Globus pallidus (tissue), 1 donor: Measurements from ENCODE around the gene TMEM14B.
"Not testable (repeated sequence)": the region's sequence is repeated elsewhere in the genome, so short reads cannot be mapped to it uniquely, and the experiment has no call there.

Source experiments
- DNase-seq: peaks from one replicate; pipeline ENCODE4 v3.0.0-alpha.2; 2015; ENCODE audit warnings: low spot score

Gene TMEM14B

DNA sequence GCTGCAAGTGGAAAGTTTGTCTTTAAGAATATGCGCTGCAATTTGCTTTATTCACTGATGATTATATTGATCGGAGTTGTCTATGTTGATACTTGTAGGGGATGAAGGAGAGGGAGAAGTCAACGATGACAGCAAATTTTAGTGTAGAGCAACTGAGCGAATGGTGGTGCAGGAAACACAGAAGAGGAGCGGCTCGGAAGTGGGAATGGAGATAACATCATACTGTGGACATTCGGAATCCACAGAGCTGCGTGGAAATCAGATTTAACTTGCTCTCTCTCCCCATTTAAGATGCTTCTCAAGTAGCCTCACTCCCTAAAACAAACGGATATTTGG lies 722 bp upstream of the TMEM14B start:
- no peak for DNase-seq

- DNase-seq = no peak
Observed at GRCh38 chr6:10749734-10750133, 2.1 kb downstream of the TMEM14B start.

DNA sequence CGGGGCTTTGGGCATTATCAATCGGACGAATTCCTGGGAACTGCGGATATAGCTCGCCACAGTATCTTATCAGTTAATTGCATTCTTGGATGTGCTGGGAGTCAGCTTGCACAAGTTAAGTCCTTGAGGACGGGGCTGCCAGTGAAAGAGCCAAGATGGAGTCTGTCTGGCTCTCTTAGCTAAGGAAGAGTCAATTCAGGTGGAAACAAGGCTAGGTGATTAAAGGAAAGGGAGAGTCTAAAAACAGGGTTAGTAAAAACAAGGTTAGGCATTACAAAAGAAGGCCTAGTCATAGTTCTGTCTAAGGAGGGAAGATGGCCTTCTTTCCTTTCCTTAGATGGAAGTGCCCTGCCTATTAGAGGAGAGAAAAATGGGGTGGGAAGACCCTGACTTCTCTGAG lies 3.0 kb downstream of the TMEM14B start:
- not testable (repeated sequence) for DNase-seq

GRCh38 chr6:10751757-10752156 lies 4.2 kb downstream of the TMEM14B start:
- DNase-seq = not testable (repeated sequence)

DNA sequence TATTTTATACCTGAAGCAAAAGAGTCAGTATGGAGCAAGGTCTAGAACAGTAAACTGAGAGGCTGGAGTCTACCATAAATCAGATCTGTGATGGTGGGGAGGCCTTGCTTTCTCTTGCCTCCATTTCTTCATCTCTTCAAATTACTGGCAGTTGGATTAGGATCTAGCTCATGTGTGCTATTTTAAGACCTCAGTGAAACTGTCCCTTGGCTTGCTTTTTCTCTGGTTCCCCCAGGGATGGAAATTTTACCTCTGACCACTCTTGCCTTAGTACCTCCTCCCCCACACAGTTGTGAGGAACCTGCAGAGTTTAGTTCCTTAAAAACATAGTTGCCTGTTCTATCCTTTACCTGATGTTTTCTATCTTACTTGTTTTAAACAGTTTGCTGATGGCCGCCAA lies 8.5 kb downstream of the TMEM14B start:
- no peak for DNase-seq

- peak; percentile 13 for DNase-seq
Observed at GRCh38 chr6:10759312-10759839, 11.8 kb downstream of the TMEM14B start.

DNA sequence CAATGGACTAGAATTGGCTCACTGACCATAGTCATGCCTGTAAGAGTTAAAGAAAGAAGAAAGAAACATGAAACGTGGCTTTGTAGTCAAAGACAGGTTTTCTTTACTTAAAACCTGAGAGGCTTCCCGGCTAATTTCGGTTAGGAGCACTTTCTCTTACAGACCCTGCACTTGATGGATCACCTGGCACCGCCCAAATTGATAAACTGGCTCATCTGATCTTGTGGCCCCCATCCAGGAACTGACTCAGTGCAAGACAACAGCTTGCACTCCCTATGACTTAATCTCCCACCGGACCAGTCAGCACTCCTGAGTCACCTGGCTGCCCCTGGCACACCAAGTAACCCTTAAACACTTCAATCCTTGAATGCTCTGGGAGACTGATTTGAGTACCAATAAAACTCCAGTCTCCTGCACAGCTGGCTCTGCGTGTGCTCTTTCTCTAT lies 12.3 kb downstream of the TMEM14B start:
- no peak for DNase-seq

- no peak for DNase-seq
Observed at GRCh38 chr6:10763006-10763405, 15.4 kb downstream of the TMEM14B start.

GRCh38 chr6:10769419-10769818 lies 21.8 kb downstream of the TMEM14B start:
- no peak for DNase-seq

- no peak for DNase-seq
Observed at GRCh38 chr6:10771371-10771894, 23.8 kb downstream of the TMEM14B start.

- DNase-seq = no peak
Observed at GRCh38 chr6:10778230-10778629, 30.6 kb downstream of the TMEM14B start.

DNA sequence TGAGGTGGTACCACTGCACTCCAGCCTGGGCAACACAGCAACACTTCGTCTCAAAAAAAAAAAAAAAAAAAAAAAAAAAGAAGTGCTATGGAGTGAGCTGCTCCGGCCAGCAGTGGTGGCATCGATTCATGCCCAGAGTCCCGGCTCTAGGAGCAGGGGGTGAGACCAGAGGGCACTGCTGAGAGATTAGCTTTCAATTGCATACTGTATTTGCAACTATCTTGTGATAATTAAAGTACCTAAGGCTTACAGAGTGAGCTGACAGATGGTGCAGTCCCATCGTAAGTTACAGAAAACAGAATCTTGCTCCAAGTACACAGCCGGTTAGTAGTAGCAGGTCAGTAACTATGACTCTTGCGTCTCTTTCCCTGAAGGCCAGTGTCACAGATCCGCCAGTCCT lies 31.5 kb downstream of the TMEM14B start:
- no peak for DNase-seq

- no peak for DNase-seq
Observed at GRCh38 chr6:10791673-10792072, 44.1 kb downstream of the TMEM14B start.

DNA sequence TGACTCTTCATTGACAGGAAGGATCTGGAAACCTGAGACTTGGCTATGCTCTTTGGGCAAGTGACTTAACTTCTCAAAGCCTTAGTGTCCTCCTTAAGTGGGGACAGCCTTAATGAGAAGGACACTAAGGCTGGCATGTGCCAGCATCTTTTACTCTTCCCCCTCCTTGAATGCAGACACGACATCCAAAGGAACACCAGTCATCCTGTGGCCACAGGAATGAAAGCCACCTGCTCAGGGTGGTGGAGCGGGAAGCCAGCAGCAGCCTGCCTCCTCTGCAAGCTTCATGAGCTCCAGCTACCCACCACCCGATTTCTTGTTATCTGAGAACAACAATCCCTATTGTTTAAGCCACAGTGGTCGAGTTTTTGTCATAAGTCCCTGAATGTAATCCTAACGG lies 44.5 kb downstream of the TMEM14B start:
- no peak for DNase-seq

GRCh38 chr6:10793035-10793434 lies 45.4 kb downstream of the TMEM14B start:
- peak; percentile 17 for DNase-seq

DNA sequence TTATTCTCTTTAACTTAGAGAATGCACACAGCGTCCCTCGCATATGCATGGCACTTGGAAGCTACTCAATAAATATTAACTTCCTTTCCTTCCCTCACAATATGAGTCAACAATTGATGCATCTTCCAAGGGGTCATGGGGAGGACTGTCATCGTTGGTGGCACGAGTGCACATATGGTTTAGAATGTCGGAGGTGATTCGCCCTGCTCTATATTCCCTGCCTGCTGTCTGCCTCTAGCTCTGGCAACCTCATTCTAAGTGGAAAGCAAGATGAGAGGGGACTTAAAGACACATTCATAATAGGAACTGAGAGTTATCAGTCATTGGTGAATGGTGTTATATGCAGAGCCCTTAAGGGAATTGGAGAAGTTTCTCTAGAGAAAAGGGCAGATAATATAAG lies 46.1 kb downstream of the TMEM14B start:
- DNase-seq = no peak

- no peak for DNase-seq
Observed at GRCh38 chr6:10794239-10794638, 46.6 kb downstream of the TMEM14B start.

GRCh38 chr6:10800810-10801209 lies 53.2 kb downstream of the TMEM14B start:
- DNase-seq = no peak

GRCh38 chr6:10801224-10801848 lies 53.7 kb downstream of the TMEM14B start:
- peak; percentile 37 for DNase-seq
